Heart left ventricle (tissue), 13 donors: ENCODE data around the gene OBP2A.

ENCODE experiments used
- POLR2A ChIP-seq, 2 donors: fragments of 450-650 bp; IDR thresholded peaks; one replicate each; pipeline ENCODE4 v1.6.1; 2017; ENCODE audit warnings: antibody characterized with exemption in 2 of 2, mild to moderate bottlenecking in 2 of 2, moderate library complexity in 2 of 2
- TF ChIP-seq, protein P1 (sequence below), 12 donors: fragments of 200-600 bp; sonication (generic) in 4 of 12; IDR thresholded peaks; one replicate each; pipeline versions ENCODE4 v1.5.0 to v1.8.0; 2018 to 2022; ENCODE audit warnings: antibody characterized with exemption in 12 of 12, mild to moderate bottlenecking in 5 of 12
- donor health status: ischemic (EF 13 %, LVEDD 7.1; RV severe dilation, severe dysfunction).
- donor health status: DM: no; HTN: yes; CAD: no.
- donor health status: DM: no; HTN: no; CAD: no.
- donor health status: ischemic (EF 25% LVEDD 6.9; RV normal size, moderate dysfunction).
- donor health status: ischemic (EF 25% LVEDD 5.7; RV mildly dilated, moderate dysfunction).
- donor health status: ischemic (EF 35%, LVEDD 5.7; RV mildly dilated, moderate dysfunction).
- donor health status: nonischemic (EF 11% LVEDD 7.7; RV severe dilation, severe dysfunction).
- donor health status: DM: yes; HTN: yes; CAD: no.
- donor health status: PGD.
- donor health status: ischemic (EF 29% LVEDD 5.4; RV normal size, mild dysfunction).
- donor health status: nonischemic (EF 23%, LVEDD 6.1; RV moderate dilation, normal function).

DNA sequence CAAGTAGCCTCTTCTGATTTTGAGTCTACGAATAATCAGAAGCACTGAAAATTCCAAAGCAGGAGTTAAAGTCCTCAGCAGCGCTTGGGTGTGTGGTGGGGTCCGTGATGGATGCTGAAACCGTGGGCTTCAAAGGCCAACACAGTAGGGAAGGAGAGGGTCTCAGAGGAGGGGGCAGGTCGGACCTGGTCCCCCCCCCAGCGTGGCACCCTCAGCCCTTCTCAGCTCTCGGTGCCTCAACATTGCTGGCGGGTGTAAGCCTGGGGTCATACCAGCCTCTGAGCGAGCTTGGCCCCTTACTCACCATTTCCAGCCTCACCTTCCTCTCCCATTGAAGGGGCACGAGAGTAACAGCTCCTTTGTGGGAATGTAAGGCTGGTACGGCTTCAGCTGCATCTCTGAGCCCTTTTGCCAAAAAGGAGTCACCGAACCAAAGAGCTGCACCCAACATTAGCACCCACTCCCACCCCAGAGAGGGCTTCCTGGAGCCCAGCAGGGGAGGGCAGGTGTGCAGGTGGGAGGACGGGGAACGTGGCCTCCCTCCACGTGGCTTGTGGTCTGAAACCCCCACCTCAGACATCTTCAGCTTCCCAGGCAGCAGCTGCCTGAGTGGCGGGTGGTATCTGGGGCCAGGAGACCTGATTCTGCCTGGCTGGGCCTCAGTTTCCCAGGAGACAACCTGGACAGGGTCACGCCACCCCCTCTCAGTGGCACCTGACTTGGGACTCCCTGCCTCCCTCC lies 31.4 kb upstream of the OBP2A start:
- TF ChIP-seq, protein P1, sequence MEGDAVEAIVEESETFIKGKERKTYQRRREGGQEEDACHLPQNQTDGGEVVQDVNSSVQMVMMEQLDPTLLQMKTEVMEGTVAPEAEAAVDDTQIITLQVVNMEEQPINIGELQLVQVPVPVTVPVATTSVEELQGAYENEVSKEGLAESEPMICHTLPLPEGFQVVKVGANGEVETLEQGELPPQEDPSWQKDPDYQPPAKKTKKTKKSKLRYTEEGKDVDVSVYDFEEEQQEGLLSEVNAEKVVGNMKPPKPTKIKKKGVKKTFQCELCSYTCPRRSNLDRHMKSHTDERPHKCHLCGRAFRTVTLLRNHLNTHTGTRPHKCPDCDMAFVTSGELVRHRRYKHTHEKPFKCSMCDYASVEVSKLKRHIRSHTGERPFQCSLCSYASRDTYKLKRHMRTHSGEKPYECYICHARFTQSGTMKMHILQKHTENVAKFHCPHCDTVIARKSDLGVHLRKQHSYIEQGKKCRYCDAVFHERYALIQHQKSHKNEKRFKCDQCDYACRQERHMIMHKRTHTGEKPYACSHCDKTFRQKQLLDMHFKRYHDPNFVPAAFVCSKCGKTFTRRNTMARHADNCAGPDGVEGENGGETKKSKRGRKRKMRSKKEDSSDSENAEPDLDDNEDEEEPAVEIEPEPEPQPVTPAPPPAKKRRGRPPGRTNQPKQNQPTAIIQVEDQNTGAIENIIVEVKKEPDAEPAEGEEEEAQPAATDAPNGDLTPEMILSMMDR (IDR thresholded peaks at IDR 0.05): no peak
- no peak for TF ChIP-seq POLR2A (IDR thresholded peaks at IDR 0.05)
